ENCODE data around the gene MRPS15.

DNA sequence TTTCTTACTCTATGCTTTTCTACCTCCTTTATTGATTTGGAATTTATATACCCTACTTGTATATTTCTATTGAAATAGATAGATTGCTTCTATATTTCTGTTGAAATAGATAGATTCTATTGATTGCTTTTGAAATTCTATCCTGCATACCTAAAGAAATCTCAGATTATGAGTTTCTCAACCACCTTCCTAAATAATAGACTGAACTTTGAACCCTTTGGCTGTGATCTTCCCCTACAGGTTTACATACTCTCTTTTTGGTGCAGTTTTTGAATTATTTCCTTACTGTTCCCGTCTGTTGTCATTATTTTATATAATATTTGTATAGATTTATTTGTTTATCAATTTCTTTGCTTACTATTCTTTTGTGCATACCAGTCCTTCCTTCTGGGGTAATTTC lies 39.0 kb upstream of the MRPS15 start:
- no peak for TF ChIP-seq PATZ1 (CRISPR knock-in tag; IDR thresholded peaks at IDR 0.05; ENCODE audit: borderline replicate concordance)
- TF ChIP-seq ZNF565 (CRISPR knock-in tag; conservative IDR thresholded peaks at IDR 0.05; ENCODE audit: low read depth): no peak
- TF ChIP-seq ZNF70 (CRISPR knock-in tag; IDR thresholded peaks at IDR 0.05): no peak
- TF ChIP-seq TOX (CRISPR knock-in tag; IDR thresholded peaks at IDR 0.05; ENCODE audit: borderline replicate concordance): no peak
- TF ChIP-seq ESRRG (CRISPR knock-in tag; IDR thresholded peaks at IDR 0.05): no peak
- TF ChIP-seq ZC3H10 (CRISPR knock-in tag; IDR thresholded peaks at IDR 0.05): no peak
- no peak for TF ChIP-seq ARNTL (CRISPR knock-in tag; IDR thresholded peaks at IDR 0.05; ENCODE audit: borderline replicate concordance, low read depth)
- no peak for TF ChIP-seq CSDC2 (CRISPR knock-in tag; IDR thresholded peaks at IDR 0.05)
- TF ChIP-seq OSR1 (CRISPR knock-in tag; IDR thresholded peaks at IDR 0.05): no peak
- TF ChIP-seq, protein P1, sequence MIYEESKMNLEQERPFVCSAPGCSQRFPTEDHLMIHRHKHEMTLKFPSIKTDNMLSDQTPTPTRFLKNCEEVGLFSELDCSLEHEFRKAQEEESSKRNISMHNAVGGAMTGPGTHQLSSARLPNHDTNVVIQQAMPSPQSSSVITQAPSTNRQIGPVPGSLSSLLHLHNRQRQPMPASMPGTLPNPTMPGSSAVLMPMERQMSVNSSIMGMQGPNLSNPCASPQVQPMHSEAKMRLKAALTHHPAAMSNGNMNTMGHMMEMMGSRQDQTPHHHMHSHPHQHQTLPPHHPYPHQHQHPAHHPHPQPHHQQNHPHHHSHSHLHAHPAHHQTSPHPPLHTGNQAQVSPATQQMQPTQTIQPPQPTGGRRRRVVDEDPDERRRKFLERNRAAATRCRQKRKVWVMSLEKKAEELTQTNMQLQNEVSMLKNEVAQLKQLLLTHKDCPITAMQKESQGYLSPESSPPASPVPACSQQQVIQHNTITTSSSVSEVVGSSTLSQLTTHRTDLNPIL (CRISPR knock-in tag; IDR thresholded peaks at IDR 0.05; ENCODE audit: low read depth): no peak
- TF ChIP-seq, protein P2, sequence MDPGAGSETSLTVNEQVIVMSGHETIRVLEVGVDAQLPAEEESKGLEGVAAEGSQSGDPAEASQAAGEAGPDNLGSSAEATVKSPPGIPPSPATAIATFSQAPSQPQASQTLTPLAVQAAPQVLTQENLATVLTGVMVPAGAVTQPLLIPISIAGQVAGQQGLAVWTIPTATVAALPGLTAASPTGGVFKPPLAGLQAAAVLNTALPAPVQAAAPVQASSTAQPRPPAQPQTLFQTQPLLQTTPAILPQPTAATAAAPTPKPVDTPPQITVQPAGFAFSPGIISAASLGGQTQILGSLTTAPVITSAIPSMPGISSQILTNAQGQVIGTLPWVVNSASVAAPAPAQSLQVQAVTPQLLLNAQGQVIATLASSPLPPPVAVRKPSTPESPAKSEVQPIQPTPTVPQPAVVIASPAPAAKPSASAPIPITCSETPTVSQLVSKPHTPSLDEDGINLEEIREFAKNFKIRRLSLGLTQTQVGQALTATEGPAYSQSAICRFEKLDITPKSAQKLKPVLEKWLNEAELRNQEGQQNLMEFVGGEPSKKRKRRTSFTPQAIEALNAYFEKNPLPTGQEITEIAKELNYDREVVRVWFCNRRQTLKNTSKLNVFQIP (CRISPR knock-in tag; IDR thresholded peaks at IDR 0.05; ENCODE audit: borderline replicate concordance, low read depth): no peak
- no peak for TF ChIP-seq BACH2 (CRISPR knock-in tag; IDR thresholded peaks at IDR 0.05; ENCODE audit: borderline replicate concordance)

Measured in SK-N-SH treated with all-trans-retinoic acid at 6 μM for 48 hours (cell line).